ENCODE data around the gene SPATA1. TPM values are rescaled to one million over a fixed set of nuclear protein-coding genes. Genes with fewer than 3 reads are reported as not detected.
A peak's percentile ranks its signal among the peaks of the same experiment; 100 is the strongest.

SPATA1 gene
- total RNA-seq, 6 experiments from 2014 or later = 0.33 to 1.3 (median 0.85) TPM

DNA sequence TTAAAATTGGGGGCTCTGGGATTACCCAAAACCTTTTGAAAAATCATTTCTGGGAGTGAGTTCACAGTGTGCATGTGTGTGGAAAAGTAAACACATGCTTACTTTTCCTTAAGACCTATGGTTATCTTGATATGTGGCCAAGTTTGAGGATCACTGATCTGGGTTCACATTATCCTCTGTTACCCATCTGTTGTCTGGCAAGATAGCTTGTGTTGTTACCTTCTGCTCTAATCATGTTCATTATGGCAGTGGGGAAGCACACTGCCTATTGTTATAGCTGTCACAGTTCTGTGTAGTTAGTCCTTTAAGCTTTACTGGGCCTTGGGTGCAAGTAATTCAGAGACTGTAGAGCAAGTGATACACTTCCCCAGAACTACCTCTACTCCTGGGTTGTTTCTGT is 63.0 kb downstream of the SPATA1 start:
- Mint-ChIP-seq H3K36me3 (ENCODE audit: low read depth) (peaks cover 46% of the 10 kb centered on the region), H3K27ac (no peak overlapping the region), H3K4me3 (no peak overlapping the region), H3K9me3 (peaks cover 5% of the 10 kb centered on the region; the same call in 1 of the 2 replicates), H3K4me1 (ENCODE audit: low read depth) (peaks cover 38% of the 10 kb centered on the region), H3K27me3 (ENCODE audit: insufficient read depth) (no peaks in the 10 kb centered on the region; the same call in 1 of the 2 replicates)
- TF ChIP-seq, protein P1, sequence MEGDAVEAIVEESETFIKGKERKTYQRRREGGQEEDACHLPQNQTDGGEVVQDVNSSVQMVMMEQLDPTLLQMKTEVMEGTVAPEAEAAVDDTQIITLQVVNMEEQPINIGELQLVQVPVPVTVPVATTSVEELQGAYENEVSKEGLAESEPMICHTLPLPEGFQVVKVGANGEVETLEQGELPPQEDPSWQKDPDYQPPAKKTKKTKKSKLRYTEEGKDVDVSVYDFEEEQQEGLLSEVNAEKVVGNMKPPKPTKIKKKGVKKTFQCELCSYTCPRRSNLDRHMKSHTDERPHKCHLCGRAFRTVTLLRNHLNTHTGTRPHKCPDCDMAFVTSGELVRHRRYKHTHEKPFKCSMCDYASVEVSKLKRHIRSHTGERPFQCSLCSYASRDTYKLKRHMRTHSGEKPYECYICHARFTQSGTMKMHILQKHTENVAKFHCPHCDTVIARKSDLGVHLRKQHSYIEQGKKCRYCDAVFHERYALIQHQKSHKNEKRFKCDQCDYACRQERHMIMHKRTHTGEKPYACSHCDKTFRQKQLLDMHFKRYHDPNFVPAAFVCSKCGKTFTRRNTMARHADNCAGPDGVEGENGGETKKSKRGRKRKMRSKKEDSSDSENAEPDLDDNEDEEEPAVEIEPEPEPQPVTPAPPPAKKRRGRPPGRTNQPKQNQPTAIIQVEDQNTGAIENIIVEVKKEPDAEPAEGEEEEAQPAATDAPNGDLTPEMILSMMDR (IDR thresholded peaks at IDR 0.05) = no peak
- no peak for DNase-seq

DNA sequence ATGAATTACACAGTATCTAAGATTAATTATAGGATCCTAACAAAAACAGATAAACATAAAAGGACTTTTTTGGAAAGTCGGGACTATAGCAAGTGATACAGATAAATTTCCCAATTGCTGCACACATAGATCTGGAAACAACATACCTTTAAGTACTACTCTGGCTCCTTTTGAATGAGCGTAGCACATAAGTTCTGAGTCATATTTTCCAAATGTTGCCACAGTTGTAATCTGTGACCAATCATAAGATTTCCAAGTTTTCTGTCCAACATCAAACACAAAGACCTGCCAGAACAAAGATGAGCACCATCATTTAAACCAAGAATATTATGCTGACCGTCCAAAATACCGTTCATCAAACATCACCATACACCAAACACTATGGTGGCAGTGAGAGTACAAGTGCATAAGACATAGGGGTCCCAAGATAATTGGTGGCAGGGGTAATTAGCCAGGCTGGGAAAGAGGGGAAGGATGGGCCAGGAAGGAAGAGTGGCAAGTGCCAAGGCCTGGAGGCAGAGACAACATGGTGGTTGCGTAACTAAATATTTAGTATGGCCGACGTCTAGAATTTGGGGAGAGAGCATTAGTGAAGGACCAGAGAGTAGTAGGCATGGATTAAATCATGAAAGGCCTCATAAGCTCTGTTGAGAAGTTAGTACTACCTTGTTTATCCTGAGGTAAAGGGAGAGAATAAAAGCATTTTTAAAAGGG is 64.4 kb downstream of the SPATA1 start:
- Mint-ChIP-seq H3K36me3 (ENCODE audit: low read depth) (peaks cover 46% of the 10 kb centered on the region), H3K4me3 (no peak overlapping the region), H3K27ac (peak overlapping the region; percentile 56), H3K4me1 (ENCODE audit: low read depth) (peaks cover 45% of the 10 kb centered on the region), H3K9me3 (peaks cover 5% of the 10 kb centered on the region; the same call in 1 of the 2 replicates), H3K27me3 (ENCODE audit: insufficient read depth) (no peaks in the 10 kb centered on the region; the same call in 1 of the 2 replicates)
- TF ChIP-seq, protein P1 (IDR thresholded peaks at IDR 0.05) = no peak
- peak; percentile 15 for DNase-seq

DNA sequence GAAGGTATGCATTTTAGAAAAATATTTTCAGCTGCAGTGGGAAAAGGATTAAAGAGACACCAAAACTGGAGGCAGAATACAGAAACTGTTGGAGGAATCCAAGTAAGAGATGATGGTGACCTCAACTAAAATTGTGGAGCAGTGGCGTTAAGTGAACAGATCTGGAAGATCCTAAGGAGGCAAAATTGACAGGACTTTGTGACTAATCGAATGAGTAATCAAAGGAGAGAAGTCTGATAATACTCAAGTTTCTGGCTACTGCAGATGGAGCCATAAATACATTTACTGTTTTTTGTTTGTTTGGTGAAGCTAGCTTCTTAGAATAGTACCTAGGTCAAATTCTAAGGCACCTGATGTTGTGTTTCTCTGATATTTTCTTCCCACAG is 65.0 kb downstream of the SPATA1 start:
- TF ChIP-seq, protein P1 (IDR thresholded peaks at IDR 0.05) = no peak
- Mint-ChIP-seq H3K36me3 (ENCODE audit: low read depth) (peaks cover 46% of the 10 kb centered on the region), H3K4me3 (peak overlapping the region; percentile 21; the same call in 1 of the 2 replicates), H3K27me3 (ENCODE audit: insufficient read depth) (no peaks in the 10 kb centered on the region; the same call in 1 of the 2 replicates), H3K27ac (peak overlapping the region; percentile 56), H3K4me1 (ENCODE audit: low read depth) (peaks cover 45% of the 10 kb centered on the region), H3K9me3 (peaks cover 5% of the 10 kb centered on the region; the same call in 1 of the 2 replicates)
- peak; percentile 10 for DNase-seq

DNA sequence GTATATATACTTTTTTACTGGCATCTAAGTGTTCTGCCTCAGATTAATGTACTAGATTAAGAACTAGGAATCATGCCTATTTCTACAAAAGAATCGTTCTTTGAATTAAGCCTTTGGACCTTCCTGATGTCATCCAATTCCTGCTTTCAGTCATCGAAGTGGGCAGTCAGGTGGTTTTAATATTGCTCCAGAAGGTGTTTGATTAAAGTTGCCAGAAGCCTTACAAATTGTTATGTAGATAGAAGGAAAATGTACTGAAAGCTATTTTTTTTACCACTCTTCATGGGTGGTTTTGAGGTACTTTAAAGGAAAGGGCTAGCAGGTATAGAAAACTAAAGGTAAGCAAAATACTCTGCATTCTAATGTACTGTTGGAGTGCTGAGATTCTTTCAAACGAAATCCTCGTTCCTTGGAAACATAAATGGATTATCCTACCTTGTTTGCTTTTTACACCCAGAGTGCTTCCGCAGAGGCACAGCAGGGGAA is 67.3 kb downstream of the SPATA1 start:
- peak overlapping the region; percentile 100 for H3K27ac Mint-ChIP-seq
- no peak for DNase-seq
- TF ChIP-seq, protein P1 (IDR thresholded peaks at IDR 0.05) = no peak
- peaks cover 45% of the 10 kb centered on the region for H3K4me1 Mint-ChIP-seq (ENCODE audit: low read depth)
- H3K4me3 Mint-ChIP-seq = peak overlapping the region; percentile 96
- peaks cover 35% of the 10 kb centered on the region for H3K36me3 Mint-ChIP-seq (ENCODE audit: low read depth)
- peaks cover 5% of the 10 kb centered on the region; the same call in 1 of the 2 replicates for H3K9me3 Mint-ChIP-seq
- H3K27me3 Mint-ChIP-seq (ENCODE audit: insufficient read depth) = no peaks in the 10 kb centered on the region; the same call in 1 of the 2 replicates

DNA sequence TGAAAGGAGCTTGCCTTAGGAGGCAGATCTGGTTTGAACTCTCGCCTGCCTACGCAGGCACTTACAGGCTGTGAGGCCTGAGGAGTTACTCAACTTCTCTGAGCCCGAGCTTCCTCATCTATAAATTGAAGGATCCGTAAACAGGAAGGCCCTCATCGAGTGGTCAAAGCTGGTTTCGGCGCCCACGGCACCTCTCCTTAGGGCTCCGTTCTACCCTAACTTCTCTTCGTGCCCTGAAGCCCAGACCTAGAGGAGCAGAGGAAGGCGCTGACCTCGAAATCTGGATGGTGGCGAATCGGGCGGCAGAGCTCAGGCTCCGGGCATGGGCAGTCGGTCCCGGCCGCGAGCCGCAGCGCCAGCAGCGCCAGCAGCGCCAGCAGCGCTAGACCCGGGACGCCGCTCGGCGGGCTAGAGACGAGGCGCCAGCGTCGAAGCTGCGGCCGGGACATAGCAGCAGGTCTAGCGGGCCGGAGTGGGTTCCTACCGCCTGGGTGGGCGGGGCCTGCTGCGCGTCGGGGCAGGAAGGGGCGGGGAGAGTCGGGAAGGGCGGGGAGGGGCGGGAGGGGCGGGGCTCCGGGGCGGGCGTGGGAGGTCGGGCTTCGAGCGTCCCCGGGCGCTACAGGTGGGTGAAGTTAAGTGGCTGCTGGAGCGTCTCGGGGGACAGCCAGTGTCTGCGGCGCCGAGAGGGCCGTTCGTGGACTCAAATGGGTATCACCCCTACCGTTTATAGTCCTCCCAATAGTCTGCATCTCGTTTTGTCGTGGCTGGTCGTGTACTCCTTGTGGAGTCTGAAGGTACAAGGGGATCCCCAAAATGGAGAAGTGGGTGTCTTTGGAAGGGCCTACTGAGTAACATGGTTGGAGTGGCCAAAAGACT is 68.0 kb downstream of the SPATA1 start, which contains the start of gene CTBS:
Gene CTBS (minus strand): TSS at position 474 of the 876 bp plus-strand sequence. CDS start 25 bp downstream, at position 449.
- H3K27ac Mint-ChIP-seq = peak within 1 kb of the TSS; percentile 100
- DNase-seq = peak; percentile 71
- H3K36me3 Mint-ChIP-seq (ENCODE audit: low read depth) = peaks cover 31% of the 10 kb centered on the region
- peak within 1 kb of the TSS; percentile 96 for H3K4me3 Mint-ChIP-seq
- TF ChIP-seq, protein P1 (IDR thresholded peaks at IDR 0.05) = no peak
- H3K4me1 Mint-ChIP-seq (ENCODE audit: low read depth) = peaks cover 45% of the 10 kb centered on the region
- H3K27me3 Mint-ChIP-seq (ENCODE audit: insufficient read depth) = no peaks in the 10 kb centered on the region; the same call in 1 of the 2 replicates
- H3K9me3 Mint-ChIP-seq = peaks cover 5% of the 10 kb centered on the region; the same call in 1 of the 2 replicates
